T-helper 1 cell treated with Interleukin-12 subunit alpha and Interleukin-12 subunit beta and Interleukin-4 antibody, amounts not matched to agents 30 μg/mL and 1 μg/mL, for 36 hours (primary cell): ENCODE data around the gene SPC25.
"Not testable (repeated sequence)": the region's sequence is repeated elsewhere in the genome, so short reads cannot be mapped to it uniquely, and the experiment has no call there.

Experiments used
- H3K27ac Mint-ChIP-seq: one replicate; pipeline ENCODE4 v1.8.0; 2021; ENCODE audit warnings: mild to moderate bottlenecking, mixed read lengths
- H3K27me3 Mint-ChIP-seq: one replicate; pipeline ENCODE4 v1.8.0; 2021; ENCODE audit warnings: low read depth, mixed read lengths
- H3K36me3 Mint-ChIP-seq: one replicate; pipeline ENCODE4 v1.8.0; 2021; ENCODE audit warnings: low read depth, mixed read lengths
- H3K4me1 Mint-ChIP-seq: one replicate; pipeline ENCODE4 v1.8.0; 2021; ENCODE audit warnings: low read depth, mixed read lengths
- H3K4me3 Mint-ChIP-seq: one replicate; pipeline ENCODE4 v1.8.0; 2021; ENCODE audit warnings: mild to moderate bottlenecking, moderate library complexity, mixed read lengths
- H3K9me3 Mint-ChIP-seq: one replicate; pipeline ENCODE4 v1.8.0; 2021; ENCODE audit warnings: mixed read lengths

SPC25 gene

GRCh38 chr2:168884975-168885374 is 5.3 kb downstream of the SPC25 start:
- H3K27ac Mint-ChIP-seq: no peak overlapping the region
- H3K36me3 Mint-ChIP-seq: peaks cover 39% of the 10 kb centered on the region
- no peak overlapping the region for H3K4me3 Mint-ChIP-seq
- H3K27me3 Mint-ChIP-seq: no peaks in the 10 kb centered on the region
- H3K9me3 Mint-ChIP-seq: no peaks in the 10 kb centered on the region
- H3K4me1 Mint-ChIP-seq: peaks cover 30% of the 10 kb centered on the region

GRCh38 chr2:168882163-168882562 is 8.1 kb downstream of the SPC25 start:
- H3K27ac Mint-ChIP-seq: not testable (repeated sequence)
- peaks cover 33% of the 10 kb centered on the region for H3K36me3 Mint-ChIP-seq

GRCh38 chr2:168874368-168875054 is 15.7 kb downstream of the SPC25 start:
- Mint-ChIP-seq H3K36me3 (peaks cover 28% of the 10 kb centered on the region), H3K9me3 (peaks cover 4% of the 10 kb centered on the region)

More at GRCh38 chr2:168882163-168882562, 8.1 kb downstream of the SPC25 start:
- H3K27me3 Mint-ChIP-seq, H3K9me3 Mint-ChIP-seq, H3K4me3 Mint-ChIP-seq: not testable (repeated sequence)
- H3K4me1 Mint-ChIP-seq: peaks cover 25% of the 10 kb centered on the region

GRCh38 chr2:168870824-168871223 is 19.4 kb downstream of the SPC25 start:
- not testable (repeated sequence) for H3K27me3 Mint-ChIP-seq, H3K27ac Mint-ChIP-seq

More at GRCh38 chr2:168874368-168875054, 15.7 kb downstream of the SPC25 start:
- Mint-ChIP-seq H3K4me1 (peaks cover 3% of the 10 kb centered on the region), H3K27ac (no peak overlapping the region), H3K4me3 (no peak overlapping the region), H3K27me3 (no peaks in the 10 kb centered on the region)

GRCh38 chr2:168870369-168870768 is 19.9 kb downstream of the SPC25 start:
- not testable (repeated sequence) for H3K4me1 Mint-ChIP-seq, H3K27me3 Mint-ChIP-seq, H3K27ac Mint-ChIP-seq, H3K4me3 Mint-ChIP-seq
- peaks cover 12% of the 10 kb centered on the region for H3K9me3 Mint-ChIP-seq
- peaks cover 48% of the 10 kb centered on the region for H3K36me3 Mint-ChIP-seq

More at GRCh38 chr2:168870824-168871223, 19.4 kb downstream of the SPC25 start:
- Mint-ChIP-seq H3K36me3 (peaks cover 46% of the 10 kb centered on the region), H3K9me3 (peaks cover 12% of the 10 kb centered on the region)
- H3K4me1 Mint-ChIP-seq, H3K4me3 Mint-ChIP-seq: not testable (repeated sequence)

GRCh38 chr2:168867164-168867563 is 23.1 kb downstream of the SPC25 start:
- Mint-ChIP-seq H3K9me3 (peaks cover 12% of the 10 kb centered on the region), H3K36me3 (peaks cover 54% of the 10 kb centered on the region)
- not testable (repeated sequence) for H3K4me3 Mint-ChIP-seq, H3K4me1 Mint-ChIP-seq, H3K27me3 Mint-ChIP-seq, H3K27ac Mint-ChIP-seq

- no peaks in the 10 kb centered on the region for H3K27me3 Mint-ChIP-seq
- H3K9me3 Mint-ChIP-seq: peaks cover 6% of the 10 kb centered on the region
- H3K4me3 Mint-ChIP-seq: no peak overlapping the region
- H3K4me1 Mint-ChIP-seq: no peaks in the 10 kb centered on the region
- H3K36me3 Mint-ChIP-seq: peaks cover 17% of the 10 kb centered on the region
- no peak overlapping the region for H3K27ac Mint-ChIP-seq
These were observed 32.1 kb downstream of the SPC25 start for GRCh38 chr2:168858146-168858545.

- Mint-ChIP-seq H3K4me3 (no peak overlapping the region), H3K27me3 (no peaks in the 10 kb centered on the region), H3K4me1 (no peaks in the 10 kb centered on the region), H3K27ac (no peak overlapping the region), H3K9me3 (peaks cover 6% of the 10 kb centered on the region), H3K36me3 (peaks cover 23% of the 10 kb centered on the region)
These were observed 34.6 kb downstream of the SPC25 start for GRCh38 chr2:168855601-168856000.

- peaks cover 23% of the 10 kb centered on the region for H3K36me3 Mint-ChIP-seq
- H3K27ac Mint-ChIP-seq: no peak overlapping the region
- no peaks in the 10 kb centered on the region for H3K4me1 Mint-ChIP-seq
- no peak overlapping the region for H3K4me3 Mint-ChIP-seq
- H3K9me3 Mint-ChIP-seq: peaks cover 6% of the 10 kb centered on the region
- H3K27me3 Mint-ChIP-seq: no peaks in the 10 kb centered on the region
These were observed 35.6 kb downstream of the SPC25 start for GRCh38 chr2:168854651-168855050.

GRCh38 chr2:168853471-168853870 is 36.8 kb downstream of the SPC25 start:
- Mint-ChIP-seq H3K27ac (no peak overlapping the region), H3K36me3 (peaks cover 23% of the 10 kb centered on the region), H3K9me3 (peaks cover 6% of the 10 kb centered on the region), H3K27me3 (no peaks in the 10 kb centered on the region), H3K4me1 (no peaks in the 10 kb centered on the region), H3K4me3 (no peak overlapping the region)

- no peak overlapping the region for H3K27ac Mint-ChIP-seq
- no peaks in the 10 kb centered on the region for H3K4me1 Mint-ChIP-seq
- peaks cover 6% of the 10 kb centered on the region for H3K9me3 Mint-ChIP-seq
- peaks cover 23% of the 10 kb centered on the region for H3K36me3 Mint-ChIP-seq
- no peak overlapping the region for H3K4me3 Mint-ChIP-seq
- no peaks in the 10 kb centered on the region for H3K27me3 Mint-ChIP-seq
These were observed 37.7 kb downstream of the SPC25 start for GRCh38 chr2:168852481-168852880.

GRCh38 chr2:168851674-168852320 is 38.4 kb downstream of the SPC25 start:
- Mint-ChIP-seq H3K36me3 (peaks cover 23% of the 10 kb centered on the region), H3K27me3 (no peaks in the 10 kb centered on the region), H3K4me3 (no peak overlapping the region), H3K9me3 (peaks cover 6% of the 10 kb centered on the region), H3K27ac (no peak overlapping the region), H3K4me1 (no peaks in the 10 kb centered on the region)

GRCh38 chr2:168850846-168851245 is 39.4 kb downstream of the SPC25 start:
- Mint-ChIP-seq H3K27me3 (no peaks in the 10 kb centered on the region), H3K9me3 (peaks cover 6% of the 10 kb centered on the region), H3K27ac (no peak overlapping the region), H3K4me3 (no peak overlapping the region), H3K36me3 (peaks cover 19% of the 10 kb centered on the region), H3K4me1 (no peaks in the 10 kb centered on the region)

GRCh38 chr2:168849610-168850009 is 40.6 kb downstream of the SPC25 start:
- peaks cover 5% of the 10 kb centered on the region for H3K9me3 Mint-ChIP-seq
- H3K4me3 Mint-ChIP-seq: no peak overlapping the region
- H3K36me3 Mint-ChIP-seq: peaks cover 17% of the 10 kb centered on the region
- no peaks in the 10 kb centered on the region for H3K4me1 Mint-ChIP-seq
- no peaks in the 10 kb centered on the region for H3K27me3 Mint-ChIP-seq
- H3K27ac Mint-ChIP-seq: no peak overlapping the region

- H3K27me3 Mint-ChIP-seq: no peaks in the 10 kb centered on the region
- H3K4me3 Mint-ChIP-seq: no peak overlapping the region
- no peak overlapping the region for H3K27ac Mint-ChIP-seq
- H3K4me1 Mint-ChIP-seq: peaks cover 2% of the 10 kb centered on the region
- H3K9me3 Mint-ChIP-seq: no peaks in the 10 kb centered on the region
- H3K36me3 Mint-ChIP-seq: peaks cover 12% of the 10 kb centered on the region
These were observed 42.0 kb downstream of the SPC25 start for GRCh38 chr2:168848225-168848624.
